Measurements from ENCODE around the gene FN3KRP. TPM values are rescaled to one million over a fixed set of nuclear protein-coding genes. Genes with fewer than 3 reads are reported as not detected.

The FN3KRP gene
- total and polyA plus RNA-seq, 2 donors (not counting 3 experiments of a cell fraction or from before 2014, with no cell fraction given): 22.2 to 35.2 TPM

- ChIA-PET CTCF (interaction anchor here (0.7 to 1.5 kb wide), 7 partner anchors 40 to 246 kb away, joined by 3 to 14 read pairs (median 4); no protein-coding TSS in a partner anchor), POLR2A (no interaction called here)
- DNase-seq (ENCODE audit: low read depth, low spot score) (no peak), FAIRE-seq (no peak)
- no peak overlapping the region for H3K4me2 ChIP-seq (ENCODE audit: insufficient read depth, low read length)
- no peaks in the 10 kb centered on the region for H3K4me1 ChIP-seq (ENCODE audit: control insufficient read depth, extremely low read depth, insufficient read depth, low read length)
- no peak overlapping the region for H3K9ac ChIP-seq (replicated peaks; ENCODE audit: extremely low read depth, insufficient read depth, low read length)
- H3K27me3 ChIP-seq (ENCODE audit: control insufficient read depth in 2 of 2, insufficient read depth in 2 of 2, low read length in 2 of 2): no peaks in the 10 kb centered on the region
- intact Hi-C loops (cut with micrococcal nuclease): loop anchor here (1.0 kb wide), 1 partner anchor 99 kb away; no protein-coding TSS in a partner anchor
- dilution Hi-C loops (cut with MboI; ENCODE audit: extremely low pct_ligation_motif_present, low sequenced_read_pairs): no loop called here
- TF ChIP-seq FOS (IDR thresholded peaks at IDR 0.05; ENCODE audit: borderline replicate concordance, insufficient read depth, low read length): no peak
- TF ChIP-seq MYC (IDR thresholded peaks at IDR 0.05; ENCODE audit: low read depth, low read length): no peak
- TF ChIP-seq EZH2 (IDR thresholded peaks at IDR 0.05; ENCODE audit: borderline replicate concordance, low read depth, low read length, severe bottlenecking): no peak
- TF ChIP-seq POLR2AphosphoS5 (IDR thresholded peaks at IDR 0.05; ENCODE audit: insufficient read depth, low read depth, low read length): no peak
- TF ChIP-seq JUN (IDR thresholded peaks at IDR 0.05; ENCODE audit: borderline replicate concordance, insufficient read depth, insufficient read length, low read depth): no peak
- no peak for TF ChIP-seq GATA2 (IDR thresholded peaks at IDR 0.05; ENCODE audit: insufficient read depth, insufficient read length, low read depth, low read length)
- TF ChIP-seq CTCF (IDR thresholded peaks at IDR 0.05; ENCODE audit: extremely low read depth in 1 of 2, insufficient read depth in 1 of 2, low read depth in 1 of 2, low read length in 2 of 2): no peak
- no peaks in the 10 kb centered on the region for H3K9me3 ChIP-seq (replicated peaks; ENCODE audit: control insufficient read depth, insufficient read depth, low read length)
- BruUV-seq (replicated peaks): no TSS peak
- H3K4me3 ChIP-seq (replicated peaks in 1 of 3; ENCODE audit: insufficient read depth in 1 of 3, low read depth in 1 of 3, low read length in 3 of 3): no peak overlapping the region
- no peaks in the 10 kb centered on the region for H3K79me2 ChIP-seq (ENCODE audit: control insufficient read depth, insufficient read depth, low read length)
- H2AFZ ChIP-seq (ENCODE audit: low read depth, low read length): no peak overlapping the region
- H3K27ac ChIP-seq (ENCODE audit: insufficient read depth, low read depth, low read length): no peak overlapping the region
- no peaks in the 10 kb centered on the region for H3K9me1 ChIP-seq (replicated peaks; ENCODE audit: control insufficient read depth, extremely low read depth, insufficient read depth, low read length)
- H4K20me1 ChIP-seq (replicated peaks; ENCODE audit: control insufficient read depth, extremely low read depth, insufficient read depth, low read length): no peaks in the 10 kb centered on the region
- no peaks in the 10 kb centered on the region for H3K36me3 ChIP-seq (ENCODE audit: control insufficient read depth in 2 of 2, extremely low read depth in 1 of 2, insufficient read depth in 2 of 2, low read length in 2 of 2)
Observed at GRCh38 chr17:82668024-82668630, 48.4 kb upstream of the FN3KRP start.

All from endothelial cell of umbilical vein (primary cell).